Astrocyte (in vitro differentiated cells and primary cell): ENCODE results near the gene RPS6KA2. TPM values are rescaled to one million over a fixed set of nuclear protein-coding genes. Genes with fewer than 3 reads are reported as not detected.

Source experiments
- DNase-seq: peaks from one replicate; pipeline ENCODE4 v3.0.0-alpha.2; 2010; ENCODE audit warnings: low read depth
- FAIRE-seq: peaks from 2 replicates; lab custom pipeline; 2011; peaks lifted over from hg19 to GRCh38; lab: Jason Lieb, UNC
- H2AFZ ChIP-seq: 2 replicates; pipeline ENCODE4 v1.6.0; 2012; ENCODE audit warnings: low read depth, low read length, inconsistent platforms
- H3K27ac ChIP-seq: 2 replicates; pipeline ENCODE4 v1.5.1; 2011; ENCODE audit warnings: low read depth, low read length, inconsistent platforms
- H3K27me3 ChIP-seq: 2 replicates; pipeline ENCODE4 v1.6.0; 2011; ENCODE audit warnings: low read length, inconsistent platforms; ENCODE audit not compliant: insufficient read depth
- H3K36me3 ChIP-seq: 2 replicates; pipeline ENCODE4 v1.5.1; 2011; ENCODE audit warnings: low read length, inconsistent platforms; ENCODE audit not compliant: insufficient read depth
- H3K4me1 ChIP-seq: 2 replicates; pipeline ENCODE4 v1.5.1; 2011; ENCODE audit warnings: low read length, inconsistent platforms; ENCODE audit not compliant: insufficient read depth
- H3K4me2 ChIP-seq: 2 replicates; pipeline ENCODE4 v1.6.0; 2012; ENCODE audit warnings: low read length, inconsistent platforms
- H3K4me3 ChIP-seq: 2 replicates; pipeline ENCODE4 v1.5.1; 2011; ENCODE audit warnings: low read depth, mild to moderate bottlenecking, low read length, inconsistent platforms; ENCODE audit not compliant: insufficient read depth
- H3K79me2 ChIP-seq: 2 replicates; pipeline ENCODE4 v1.6.0; 2012; ENCODE audit warnings: mild to moderate bottlenecking, low read length, inconsistent platforms; ENCODE audit not compliant: insufficient read depth
- H3K9ac ChIP-seq: 2 replicates; pipeline ENCODE4 v1.6.0; 2012; ENCODE audit warnings: mild to moderate bottlenecking, low read length, inconsistent platforms
- H3K9me3 ChIP-seq: 2 replicates; pipeline ENCODE4 v1.5.1; 2012; ENCODE audit warnings: low read depth, mild to moderate bottlenecking, low read length, inconsistent platforms; ENCODE audit not compliant: insufficient read depth
- H4K20me1 ChIP-seq: 2 replicates; pipeline ENCODE4 v1.6.0; 2012; ENCODE audit warnings: low read length, inconsistent platforms; ENCODE audit not compliant: insufficient read depth
- H3K27ac Mint-ChIP-seq: one replicate; pipeline ENCODE4 v1.8.0; 2021; ENCODE audit warnings: mild to moderate bottlenecking, mixed read lengths; ENCODE audit not compliant: unreplicated experiment
- H3K27me3 Mint-ChIP-seq: one replicate; pipeline ENCODE4 v1.8.0; 2021; ENCODE audit warnings: low read depth, mixed read lengths; ENCODE audit not compliant: unreplicated experiment
- H3K36me3 Mint-ChIP-seq: one replicate; pipeline ENCODE4 v1.8.0; 2021; ENCODE audit warnings: low read depth, mixed read lengths; ENCODE audit not compliant: unreplicated experiment
- H3K4me1 Mint-ChIP-seq: one replicate; pipeline ENCODE4 v1.8.0; 2021; ENCODE audit warnings: low read depth, mixed read lengths; ENCODE audit not compliant: unreplicated experiment
- H3K4me3 Mint-ChIP-seq: one replicate; pipeline ENCODE4 v1.8.0; 2021; ENCODE audit warnings: mild to moderate bottlenecking, moderate library complexity, mixed read lengths; ENCODE audit not compliant: unreplicated experiment
- H3K9me3 Mint-ChIP-seq: one replicate; pipeline ENCODE4 v1.8.0; 2021; ENCODE audit warnings: mild to moderate bottlenecking, mixed read lengths; ENCODE audit not compliant: unreplicated experiment
- EZH2 ChIP-seq: IDR thresholded peaks from 2 replicates; pipeline ENCODE4 v1.6.1; 2012; ENCODE audit warnings: mild to moderate bottlenecking, low read length, inconsistent platforms; ENCODE audit not compliant: insufficient read depth
- total RNA-seq: library from RNA; stranded (reverse); gene quantifications from 2 replicates; pipeline ENCODE4 v1.2.1, GENCODE V29; 2021
- TF ChIP-seq, protein P1 (sequence below): IDR thresholded peaks from 2 replicates; pipeline ENCODE4 v1.5.1; 2011; ENCODE audit warnings: low read depth, mild to moderate bottlenecking, inconsistent platforms, low read length, moderate library complexity; ENCODE audit not compliant: insufficient read depth

Gene RPS6KA2
- total RNA-seq, 1 donor from 2014 or later, result 33.5 TPM

DNA sequence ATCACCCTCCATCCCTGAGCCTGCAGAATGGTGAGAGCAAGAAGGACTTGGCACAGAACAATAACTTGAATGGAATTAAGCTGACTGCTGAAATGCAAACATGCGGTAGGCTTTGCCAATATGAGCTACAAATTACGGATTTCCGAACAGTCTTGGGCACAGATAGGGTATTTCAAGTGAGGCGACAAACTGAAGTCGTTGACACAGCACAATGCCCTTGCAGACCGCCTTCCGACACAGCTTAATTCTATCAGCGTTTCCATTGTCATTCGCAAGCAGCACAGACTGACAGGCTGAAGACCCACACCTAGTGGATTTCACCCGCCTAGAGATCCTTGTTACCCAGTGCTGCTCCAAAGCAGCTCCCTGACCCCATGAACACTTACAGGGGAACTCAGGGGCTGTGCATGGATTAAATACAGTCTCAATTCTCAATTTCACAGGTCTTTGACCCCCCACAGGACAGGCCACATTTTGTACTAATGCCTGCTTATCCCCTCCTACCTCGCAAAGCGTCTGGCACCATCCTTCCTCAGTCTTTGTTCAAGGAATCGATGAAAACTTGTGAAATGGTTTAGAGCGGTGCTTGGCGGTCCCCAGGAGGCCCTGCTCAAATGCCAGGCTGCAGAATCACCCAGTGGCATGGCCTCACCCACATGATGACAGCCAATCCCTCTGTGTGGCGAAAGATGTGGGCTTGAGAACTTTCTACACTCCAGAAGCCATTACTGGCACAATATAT, 75.1 kb downstream of the RPS6KA2 start:
- H3K27ac Mint-ChIP-seq, result no peak overlapping the region
- Histone ChIP-seq H3K4me2 (no peak overlapping the region), H3K27me3 (no peaks in the 10 kb centered on the region), H3K9me3 (no peaks in the 10 kb centered on the region), H3K4me1 (peaks cover 26% of the 10 kb centered on the region), H3K79me2 (peaks cover 24% of the 10 kb centered on the region), H3K27ac (no peak overlapping the region), H3K36me3 (no peaks in the 10 kb centered on the region), H3K9ac (no peak overlapping the region), H2AFZ (no peak overlapping the region), H4K20me1 (no peaks in the 10 kb centered on the region), H3K4me3 (no peak overlapping the region)
- TF ChIP-seq EZH2, result no peak
- TF ChIP-seq, protein P1, sequence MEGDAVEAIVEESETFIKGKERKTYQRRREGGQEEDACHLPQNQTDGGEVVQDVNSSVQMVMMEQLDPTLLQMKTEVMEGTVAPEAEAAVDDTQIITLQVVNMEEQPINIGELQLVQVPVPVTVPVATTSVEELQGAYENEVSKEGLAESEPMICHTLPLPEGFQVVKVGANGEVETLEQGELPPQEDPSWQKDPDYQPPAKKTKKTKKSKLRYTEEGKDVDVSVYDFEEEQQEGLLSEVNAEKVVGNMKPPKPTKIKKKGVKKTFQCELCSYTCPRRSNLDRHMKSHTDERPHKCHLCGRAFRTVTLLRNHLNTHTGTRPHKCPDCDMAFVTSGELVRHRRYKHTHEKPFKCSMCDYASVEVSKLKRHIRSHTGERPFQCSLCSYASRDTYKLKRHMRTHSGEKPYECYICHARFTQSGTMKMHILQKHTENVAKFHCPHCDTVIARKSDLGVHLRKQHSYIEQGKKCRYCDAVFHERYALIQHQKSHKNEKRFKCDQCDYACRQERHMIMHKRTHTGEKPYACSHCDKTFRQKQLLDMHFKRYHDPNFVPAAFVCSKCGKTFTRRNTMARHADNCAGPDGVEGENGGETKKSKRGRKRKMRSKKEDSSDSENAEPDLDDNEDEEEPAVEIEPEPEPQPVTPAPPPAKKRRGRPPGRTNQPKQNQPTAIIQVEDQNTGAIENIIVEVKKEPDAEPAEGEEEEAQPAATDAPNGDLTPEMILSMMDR, result no peak
- no peaks in the 10 kb centered on the region for H3K27me3 Mint-ChIP-seq
- H3K9me3 Mint-ChIP-seq, result peaks cover 7% of the 10 kb centered on the region
- H3K4me3 Mint-ChIP-seq, result no peak overlapping the region
- H3K4me1 Mint-ChIP-seq, result peaks cover 32% of the 10 kb centered on the region
- DNase-seq (no peak), FAIRE-seq (no peak)
- peaks cover 8% of the 10 kb centered on the region for H3K36me3 Mint-ChIP-seq

DNA sequence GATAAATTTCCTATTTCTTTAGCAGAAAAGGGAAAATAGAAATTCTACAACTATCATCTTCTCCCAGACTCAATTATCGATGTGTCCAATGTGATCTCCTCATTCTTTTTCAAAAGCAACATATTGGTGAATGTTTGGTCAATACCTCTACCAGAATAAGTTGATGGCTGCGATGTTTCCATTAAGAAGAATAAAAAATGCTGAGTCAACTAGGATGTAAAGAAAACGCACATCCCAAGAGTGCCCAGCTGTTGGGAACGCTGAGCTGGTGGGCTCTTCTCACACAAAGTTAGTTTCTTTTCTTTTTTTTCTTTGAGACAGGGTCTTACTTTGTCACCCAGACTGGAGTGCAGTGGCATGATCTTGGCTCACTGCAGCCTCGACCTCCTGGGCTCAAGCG, 80.4 kb downstream of the RPS6KA2 start:
- Mint-ChIP-seq H3K36me3 (peaks cover 11% of the 10 kb centered on the region), H3K27me3 (no peaks in the 10 kb centered on the region), H3K27ac (no peak overlapping the region), H3K4me3 (no peak overlapping the region), H3K4me1 (peaks cover 10% of the 10 kb centered on the region), H3K9me3 (peaks cover 7% of the 10 kb centered on the region)
- Histone ChIP-seq H3K36me3 (no peaks in the 10 kb centered on the region), H3K79me2 (peaks cover 14% of the 10 kb centered on the region), H3K27me3 (no peaks in the 10 kb centered on the region), H2AFZ (no peak overlapping the region), H3K9me3 (no peaks in the 10 kb centered on the region), H3K9ac (no peak overlapping the region), H3K4me1 (peaks cover 4% of the 10 kb centered on the region), H3K4me3 (no peak overlapping the region), H4K20me1 (no peaks in the 10 kb centered on the region), H3K4me2 (no peak overlapping the region), H3K27ac (no peak overlapping the region)
- no peak for TF ChIP-seq EZH2
- TF ChIP-seq, protein P1, result no peak
- DNase-seq, result no peak
- no peak for FAIRE-seq
